ENCODE results near the gene AK5.
A peak's percentile ranks its signal among the peaks of the same experiment; 100 is the strongest.

The AK5 gene

DNA sequence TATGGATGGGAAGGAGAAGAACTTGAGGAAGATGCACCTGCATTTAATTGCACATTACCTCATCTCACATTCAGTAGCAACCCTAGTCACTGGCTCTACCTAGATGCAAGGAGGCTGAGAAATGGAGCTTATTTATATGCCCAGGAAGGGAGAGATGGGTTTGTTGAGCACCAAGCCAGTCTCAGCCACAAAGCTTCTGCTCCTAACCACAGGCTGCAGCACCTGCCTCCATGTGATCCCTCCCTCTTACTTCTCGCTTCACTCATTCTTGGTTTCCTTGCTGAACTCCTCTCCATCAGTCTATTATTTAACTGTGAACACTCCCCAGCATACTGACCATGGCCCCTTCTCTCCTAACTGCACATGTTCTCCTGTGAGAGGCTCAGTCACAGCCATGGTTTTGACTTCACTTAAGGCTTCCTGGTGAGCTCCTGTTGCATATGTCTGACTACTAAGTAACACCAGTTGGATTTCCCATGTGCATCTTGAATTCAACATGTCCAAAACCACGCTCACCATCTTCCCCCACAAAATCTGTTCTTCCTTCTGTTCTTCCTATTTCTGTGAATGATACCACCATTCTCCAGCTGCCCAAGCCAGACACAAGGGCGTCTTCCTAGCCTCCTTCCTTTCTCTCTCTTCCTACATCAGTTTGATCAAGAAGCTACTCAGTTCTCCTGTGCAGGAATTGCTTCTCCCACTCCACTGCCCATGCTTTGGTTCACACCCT, 139.8 kb downstream of the AK5 start:
- no peak for DNase-seq (ENCODE audit: low read depth, low spot score)
- H3K27ac ChIP-seq, result no peak overlapping the region

DNA sequence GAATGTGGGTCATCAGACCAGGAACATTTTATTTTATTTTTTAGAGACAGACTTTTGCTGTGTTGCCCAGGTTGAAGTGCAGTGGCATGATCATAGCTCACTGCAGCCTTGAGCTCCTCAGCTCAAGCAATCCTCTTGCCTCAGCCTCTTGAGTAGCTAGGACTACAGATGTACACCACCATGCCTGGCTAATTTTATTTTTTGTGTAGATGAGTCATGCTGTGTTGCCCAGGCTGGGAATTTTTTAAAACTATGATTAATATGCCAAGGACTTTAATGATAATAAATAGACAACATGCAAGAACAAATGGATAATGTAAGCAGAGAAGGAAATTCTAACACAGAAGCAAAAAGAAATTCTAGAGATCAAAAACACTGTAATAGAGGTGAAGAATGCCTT, 142.4 kb downstream of the AK5 start:
- H3K27ac ChIP-seq, result no peak overlapping the region
- DNase-seq (ENCODE audit: low read depth, low spot score), result no peak

DNA sequence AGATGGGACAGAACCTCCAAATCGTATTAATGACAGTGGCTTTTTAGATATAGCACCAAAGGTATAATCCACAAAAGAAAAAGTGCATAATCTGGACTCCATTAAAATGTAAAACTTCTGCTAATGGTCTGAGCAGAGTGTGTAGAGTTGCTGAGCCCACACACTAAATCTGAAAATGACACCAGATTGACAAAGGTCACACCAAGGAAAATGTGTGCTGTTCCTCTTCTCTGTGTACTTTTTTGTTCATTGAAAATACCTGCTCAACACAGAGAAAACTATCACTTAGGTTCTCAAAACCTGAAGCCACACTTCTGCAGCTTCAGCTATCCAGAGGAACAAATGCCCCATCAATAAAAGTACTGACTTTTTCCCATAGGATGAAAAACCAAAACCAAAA, 146.2 kb downstream of the AK5 start:
- no peak overlapping the region for H3K27ac ChIP-seq
- no peak for DNase-seq (ENCODE audit: low read depth, low spot score)

DNA sequence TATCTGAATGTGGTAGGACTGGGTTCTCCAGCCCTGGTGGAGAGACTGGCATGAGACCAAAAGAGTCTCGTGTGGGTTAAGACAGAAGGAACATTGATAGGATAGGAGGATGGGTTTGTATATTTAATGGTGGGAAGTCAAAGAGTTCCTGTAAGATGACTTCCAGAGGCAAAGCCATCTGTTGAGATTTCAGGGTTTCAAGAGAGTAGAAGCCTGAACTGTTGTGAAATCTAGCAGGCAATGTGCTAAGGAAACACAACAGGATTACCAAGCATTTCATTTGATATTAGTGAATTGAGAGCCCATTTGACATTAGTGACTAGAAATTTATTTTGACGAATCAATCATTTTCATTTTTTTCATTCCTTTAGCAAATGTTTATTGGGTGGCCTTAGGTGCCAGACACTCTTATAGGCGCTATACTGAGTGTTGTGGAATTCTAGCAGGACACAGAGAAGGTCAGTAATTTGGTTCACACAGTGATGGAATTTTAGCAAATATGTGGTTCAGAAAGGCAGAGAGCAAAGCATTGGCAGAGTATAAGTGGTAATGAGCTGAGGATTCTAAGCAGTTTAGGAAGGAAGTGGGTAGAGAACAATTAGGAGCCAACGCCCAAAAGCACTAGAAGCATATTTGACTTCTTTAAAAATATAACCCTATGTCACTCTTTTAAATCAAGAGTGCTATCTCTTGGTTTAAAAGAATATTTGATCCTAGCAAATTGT, 149.3 kb downstream of the AK5 start:
- no peak for DNase-seq (ENCODE audit: low read depth, low spot score)
- no peak overlapping the region for H3K27ac ChIP-seq

DNA sequence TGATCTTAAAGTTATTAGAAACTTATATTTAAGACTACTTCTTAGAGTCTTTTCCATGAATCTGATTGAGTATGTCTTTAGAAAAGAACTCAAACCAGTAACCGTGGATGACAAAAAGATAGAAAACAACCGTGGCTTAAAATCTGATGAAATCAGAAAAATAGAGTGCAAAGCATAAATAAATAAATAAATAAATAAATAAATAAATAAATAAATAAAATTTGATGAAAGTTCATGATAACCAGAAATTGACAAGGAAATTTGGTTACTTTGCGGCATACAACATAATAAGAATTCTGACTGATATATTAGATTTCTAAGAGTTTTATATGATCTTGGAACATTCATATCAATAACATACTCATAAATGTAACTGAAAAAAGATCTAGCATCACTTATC, 152.1 kb downstream of the AK5 start:
- DNase-seq (ENCODE audit: low read depth, low spot score), result no peak
- H3K27ac ChIP-seq, result no peak overlapping the region

DNA sequence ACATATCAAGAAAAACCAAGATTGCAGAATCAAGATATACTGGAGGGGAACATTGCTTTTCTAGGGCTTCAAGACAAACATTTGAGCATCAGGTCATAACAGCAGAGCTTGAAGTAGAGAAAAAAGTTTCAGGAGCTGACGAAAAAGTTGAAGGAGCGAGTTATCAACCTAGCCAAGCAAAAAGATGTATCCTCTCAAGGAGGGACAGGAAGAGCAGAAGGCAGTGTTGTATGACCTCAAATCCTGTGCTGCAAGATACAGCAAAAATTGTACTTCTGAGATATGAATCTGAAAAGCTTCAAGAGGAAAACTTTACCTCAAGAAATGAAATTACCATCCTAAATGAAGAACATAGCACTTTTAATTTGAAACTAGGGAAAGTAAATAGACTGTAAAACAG, 153.1 kb downstream of the AK5 start:
- no peak overlapping the region for H3K27ac ChIP-seq
- no peak for DNase-seq (ENCODE audit: low read depth, low spot score)

DNA sequence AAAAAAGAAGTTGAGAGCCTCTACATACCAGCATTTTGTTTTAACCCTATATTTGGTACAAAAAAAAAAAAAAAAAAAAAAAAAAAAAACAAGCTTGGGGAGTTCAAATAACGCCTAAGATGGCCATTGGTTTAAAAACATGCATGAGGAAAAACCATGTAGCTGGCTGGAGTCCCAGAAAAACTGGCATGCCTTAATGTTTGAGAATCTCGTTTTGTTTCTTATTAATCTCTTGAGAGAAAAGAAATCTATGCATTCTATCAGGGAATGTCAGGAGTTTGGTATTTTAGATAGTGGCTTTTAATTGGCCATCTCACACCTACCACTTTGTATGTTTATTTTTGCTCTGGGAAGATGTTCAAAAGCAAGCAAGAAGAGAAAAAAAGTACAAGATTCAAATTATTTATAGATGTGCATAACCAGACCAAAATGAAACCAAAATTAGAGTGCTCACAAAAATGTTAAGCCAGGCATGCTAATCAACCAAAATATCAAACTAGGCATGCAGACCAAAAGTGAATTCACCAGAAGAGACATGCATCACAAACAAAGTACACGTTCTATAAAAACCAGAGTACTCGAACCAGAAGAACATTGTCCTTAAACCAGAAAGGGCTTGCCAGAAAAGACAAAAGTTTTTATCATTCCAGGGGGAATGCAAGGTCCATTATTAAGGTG, 156.6 kb downstream of the AK5 start:
- H3K27ac ChIP-seq, result no peak overlapping the region
- DNase-seq (ENCODE audit: low read depth, low spot score), result no peak

DNA sequence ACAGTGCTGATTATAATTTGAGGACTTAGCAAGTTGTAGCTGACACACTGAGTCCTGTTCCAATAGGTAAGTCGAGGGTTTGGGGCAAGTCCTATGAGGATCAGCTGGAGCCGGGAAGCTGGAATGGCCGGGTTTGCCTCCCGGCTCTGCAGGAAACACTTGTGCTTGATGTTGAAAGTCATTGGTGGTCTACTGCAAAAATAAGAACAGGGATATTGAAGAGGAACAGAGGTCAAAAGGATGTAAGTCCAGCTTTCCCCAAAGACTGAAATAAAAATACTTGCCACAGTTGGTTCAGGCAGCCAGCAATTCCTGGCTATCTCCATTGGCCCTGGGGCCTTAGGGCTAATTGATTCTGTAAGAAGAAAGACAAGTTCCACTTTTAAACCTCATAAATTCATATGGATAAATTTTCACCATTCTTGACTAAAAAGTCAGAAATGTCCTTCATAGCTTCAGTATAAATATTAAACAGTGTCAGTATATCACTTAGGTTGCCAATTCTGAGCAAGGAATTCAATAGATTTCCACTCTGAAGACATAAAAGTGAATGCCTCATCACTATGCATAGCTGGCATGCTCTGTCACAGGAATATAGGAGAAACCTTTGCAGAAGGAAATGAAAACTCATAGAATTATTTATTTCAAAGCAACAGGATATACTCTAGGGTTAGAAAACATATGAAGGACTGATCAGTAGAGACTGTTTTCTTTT, 165.2 kb downstream of the AK5 start:
- DNase-seq (ENCODE audit: low read depth, low spot score), result no peak
- no peak overlapping the region for H3K27ac ChIP-seq

DNA sequence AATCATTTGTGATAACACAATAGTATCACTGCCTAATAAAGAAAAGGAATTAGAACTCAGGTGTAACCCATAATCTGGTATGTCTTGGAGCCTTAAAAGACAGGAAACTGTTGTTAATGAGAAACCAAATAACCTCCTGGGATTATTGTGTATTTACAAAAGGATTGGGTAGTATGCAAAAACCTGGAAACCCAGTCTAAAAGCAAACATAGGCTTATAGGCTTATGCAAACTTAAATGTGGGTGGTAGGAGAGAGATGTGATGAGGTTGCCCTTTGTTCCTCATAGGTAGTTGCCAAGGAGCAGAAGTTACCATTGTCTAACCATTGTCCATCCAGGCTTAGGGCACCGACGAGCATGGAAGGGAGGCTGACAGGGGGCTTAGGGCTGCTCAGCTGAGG, 165.8 kb downstream of the AK5 start:
- no peak overlapping the region for H3K27ac ChIP-seq
- peak; percentile 8 for DNase-seq (ENCODE audit: low read depth, low spot score)

DNA sequence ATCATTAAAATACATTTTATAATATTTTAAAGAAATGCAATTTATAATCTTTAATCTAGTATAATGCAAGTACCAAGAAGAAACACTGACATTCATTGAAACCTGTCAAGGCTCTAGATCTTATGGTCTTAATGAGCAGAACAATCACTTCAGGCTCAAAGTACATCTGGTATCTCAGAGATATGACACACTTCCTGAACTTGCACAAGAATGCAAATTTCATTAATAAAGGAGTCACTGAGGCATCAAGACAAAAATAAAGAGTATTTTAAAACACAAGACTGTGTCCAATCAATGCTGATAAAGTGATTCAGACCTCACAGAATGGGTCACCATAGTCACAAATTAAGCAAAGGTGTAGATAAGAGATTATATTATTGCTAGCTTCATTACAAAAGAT, 178.1 kb downstream of the AK5 start:
- DNase-seq (ENCODE audit: low read depth, low spot score), result no peak
- no peak overlapping the region for H3K27ac ChIP-seq

DNA sequence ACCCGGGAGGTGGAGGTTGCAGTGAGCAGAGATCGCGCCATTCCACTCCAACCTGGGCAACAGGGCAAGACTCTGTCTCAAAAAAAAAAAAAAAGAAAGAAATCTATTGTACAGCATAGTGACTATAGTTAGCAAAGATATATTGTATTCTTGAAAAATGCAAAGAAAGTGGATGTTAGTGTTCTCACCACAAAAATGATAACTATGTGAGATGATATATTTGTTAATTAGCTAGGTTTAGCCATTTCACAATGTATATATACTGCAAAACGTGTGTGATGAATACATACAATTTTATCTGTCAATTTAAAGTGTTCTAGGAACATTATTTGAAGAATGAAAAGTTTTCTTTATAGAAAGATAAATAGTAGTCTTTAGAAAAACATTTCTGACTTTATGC, 179.9 kb downstream of the AK5 start:
- H3K27ac ChIP-seq, result no peak overlapping the region

DNA sequence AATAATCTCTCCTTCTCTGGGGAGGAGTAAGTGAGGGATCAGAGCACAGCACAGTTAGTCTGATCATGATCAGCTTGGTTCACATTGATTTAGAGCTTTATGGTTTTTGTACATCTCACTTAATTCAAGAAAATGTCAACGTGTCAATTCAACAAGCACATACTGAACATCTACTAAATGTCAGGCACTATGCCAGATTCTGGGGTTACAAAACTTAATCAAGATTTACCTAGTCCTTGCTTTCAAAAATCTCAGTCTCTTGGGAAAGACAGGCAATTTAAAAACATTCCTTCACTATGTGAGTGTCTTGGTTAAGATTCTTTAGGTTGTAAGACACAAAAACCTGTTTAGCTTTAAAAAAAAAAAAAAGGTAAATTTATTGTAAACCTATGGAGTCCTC, 181.4 kb downstream of the AK5 start:
- no peak for DNase-seq (ENCODE audit: low read depth, low spot score)

More for the DNA sequence above, 179.9 kb downstream of the AK5 start:
- no peak for DNase-seq (ENCODE audit: low read depth, low spot score)

DNA sequence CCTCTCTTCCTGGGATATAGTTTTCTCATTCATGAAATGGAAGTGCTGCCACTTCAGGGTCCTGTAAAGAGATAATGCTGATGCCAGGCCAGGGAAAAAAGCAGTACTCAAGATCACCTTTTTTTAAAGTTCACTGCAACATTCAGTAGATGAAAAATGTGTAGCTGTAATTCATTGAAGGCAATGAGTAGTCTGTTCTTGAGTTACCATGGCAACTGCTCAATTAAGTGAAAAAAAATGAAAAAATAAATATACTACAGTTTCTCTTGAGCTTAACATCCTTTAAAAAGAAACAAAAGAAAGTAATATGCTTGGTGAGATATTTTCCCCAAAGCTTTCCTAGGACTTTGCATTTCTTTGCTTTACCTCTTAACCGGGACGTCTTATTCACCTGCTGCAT, 183.3 kb downstream of the AK5 start:
- no peak for DNase-seq (ENCODE audit: low read depth, low spot score)
- no peak overlapping the region for H3K27ac ChIP-seq

More for the DNA sequence above, 181.4 kb downstream of the AK5 start:
- no peak overlapping the region for H3K27ac ChIP-seq

DNA sequence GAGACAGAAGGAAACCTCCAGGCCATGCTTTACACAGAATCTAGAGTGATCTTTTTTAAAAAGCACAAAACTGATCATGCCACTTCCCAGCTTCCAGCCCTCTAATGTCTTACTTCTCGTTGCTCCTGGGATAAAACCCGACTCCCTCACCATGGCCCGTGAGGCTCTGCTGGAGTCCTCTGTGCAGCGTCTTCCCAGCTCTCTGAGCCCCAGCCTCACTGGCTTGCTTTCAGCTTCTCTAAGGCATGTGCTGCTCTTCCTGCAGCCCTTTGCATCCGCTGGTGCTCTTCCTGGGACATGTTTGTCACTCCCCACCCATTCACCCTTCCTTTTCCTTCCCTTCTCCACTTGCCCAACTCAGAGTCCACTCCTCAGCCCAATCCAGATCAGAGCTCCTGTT, 184.1 kb downstream of the AK5 start:
- no peak overlapping the region for H3K27ac ChIP-seq
- DNase-seq (ENCODE audit: low read depth, low spot score), result no peak

DNA sequence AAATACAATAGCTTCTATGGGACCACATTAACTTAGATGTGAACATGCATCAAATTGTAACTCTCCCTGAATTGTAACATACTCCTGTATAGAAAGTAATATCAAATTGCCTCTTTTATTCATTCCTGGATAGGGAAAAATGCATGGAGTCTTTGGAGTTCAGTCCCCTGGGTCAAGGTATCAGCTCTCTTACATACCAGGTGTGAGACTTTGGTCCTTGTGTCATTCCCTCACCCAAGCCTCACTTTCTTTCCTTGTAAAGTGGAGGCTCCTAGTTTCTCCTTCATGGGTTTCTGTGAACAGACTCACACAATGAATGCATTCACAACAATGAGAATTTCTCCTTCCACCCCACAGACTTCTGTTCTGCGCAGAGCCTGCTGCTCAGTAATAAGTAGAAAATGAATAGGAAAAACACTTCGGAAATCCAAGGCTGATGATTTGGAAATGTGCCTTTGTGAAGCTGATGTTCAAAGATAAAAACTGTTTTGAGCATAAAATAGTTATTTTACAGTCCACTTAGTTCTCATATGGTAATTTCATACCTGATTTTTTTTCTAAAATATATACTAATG, 185.3 kb downstream of the AK5 start:
- H3K27ac ChIP-seq, result no peak overlapping the region
- no peak for DNase-seq (ENCODE audit: low read depth, low spot score)

DNA sequence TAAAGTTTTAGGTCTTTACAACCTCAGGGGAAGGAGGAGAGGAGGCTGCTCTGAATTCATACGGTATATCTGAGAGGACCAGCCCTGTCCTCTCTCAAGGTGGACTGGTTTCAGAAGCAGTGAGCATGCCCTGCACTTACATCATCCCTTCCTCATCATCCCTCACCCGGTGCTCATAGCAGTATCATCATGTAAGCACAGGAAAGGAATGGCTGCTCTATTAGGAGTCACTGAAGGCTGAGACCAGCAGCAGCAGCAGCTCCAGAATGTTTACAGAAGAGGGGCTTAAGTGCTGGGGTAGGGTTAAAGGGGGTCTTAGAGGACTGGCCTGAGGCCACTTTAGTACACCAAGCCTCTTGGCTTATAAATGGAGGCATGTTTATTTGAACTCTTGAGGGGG, 185.9 kb downstream of the AK5 start:
- no peak for DNase-seq (ENCODE audit: low read depth, low spot score)
- no peak overlapping the region for H3K27ac ChIP-seq

DNA sequence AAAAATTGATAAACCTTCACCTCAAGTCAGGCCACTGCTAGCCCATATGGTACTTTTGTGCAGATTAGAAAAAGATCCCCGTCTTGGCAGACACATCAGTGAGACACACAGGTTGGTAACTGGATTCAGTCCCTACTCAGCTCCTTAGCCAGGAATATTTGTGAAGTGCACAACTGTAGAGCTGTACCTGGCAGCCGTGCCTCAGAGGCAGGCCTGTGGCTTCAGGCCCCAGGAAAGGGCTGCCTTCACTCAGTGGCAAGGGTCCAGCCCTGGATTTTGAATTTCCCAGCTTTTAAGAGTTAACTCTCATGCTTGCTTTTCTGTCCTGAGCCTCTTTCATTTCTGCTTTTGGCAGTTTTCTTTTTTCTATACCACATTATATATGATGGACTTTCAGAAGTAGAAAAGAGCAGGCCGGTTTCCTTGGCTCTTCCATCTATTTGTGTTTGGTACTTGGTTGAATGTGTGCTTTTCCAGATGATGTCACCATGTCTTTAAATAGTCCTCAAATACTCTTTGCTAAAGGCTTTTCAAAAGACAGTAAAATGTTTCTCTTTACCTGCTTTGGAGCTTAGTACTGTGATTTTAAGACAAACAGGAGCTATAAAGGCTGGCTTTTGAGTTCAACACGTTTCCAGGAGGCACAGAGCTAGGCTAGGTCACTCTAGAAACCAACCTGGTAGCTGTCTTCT, 186.6 kb downstream of the AK5 start:
- H3K27ac ChIP-seq, result no peak overlapping the region
- DNase-seq (ENCODE audit: low read depth, low spot score), result no peak

DNA sequence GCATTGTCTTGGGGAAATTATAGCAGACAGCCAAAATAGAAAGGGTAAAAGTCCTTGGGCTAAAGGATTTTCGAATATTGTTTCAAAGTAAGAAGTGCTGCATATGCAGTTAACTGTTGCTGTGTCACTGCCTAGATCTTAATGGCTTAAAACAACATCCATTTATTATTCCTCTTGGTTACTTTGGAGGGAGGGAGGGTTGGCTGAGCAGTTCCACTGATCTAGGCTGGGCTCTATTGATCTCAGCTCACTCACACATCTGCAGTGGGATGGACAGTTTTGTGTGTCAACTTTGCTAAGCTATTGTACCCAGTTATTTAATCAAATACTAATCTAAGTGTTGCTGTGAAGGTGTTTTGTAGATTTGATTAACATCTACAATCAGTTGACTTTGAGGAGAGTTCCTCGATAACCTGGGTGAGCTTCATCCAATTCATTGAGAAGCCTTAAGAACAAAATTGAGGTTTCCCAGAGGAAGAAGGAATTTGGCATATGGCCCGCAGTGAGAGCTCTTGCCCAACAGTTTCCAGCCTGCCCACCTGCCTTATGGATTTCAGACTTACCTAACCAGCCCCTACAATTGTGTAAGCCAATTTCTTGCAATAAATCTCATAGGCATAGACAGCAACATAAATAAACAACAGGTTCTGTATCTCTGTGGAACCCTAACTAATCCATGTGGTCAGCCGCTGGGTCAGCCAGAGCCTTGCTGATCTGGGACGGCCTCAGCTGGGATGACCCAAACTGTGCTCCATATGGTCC, 187.3 kb downstream of the AK5 start:
- no peak overlapping the region for H3K27ac ChIP-seq
- DNase-seq (ENCODE audit: low read depth, low spot score), result no peak

DNA sequence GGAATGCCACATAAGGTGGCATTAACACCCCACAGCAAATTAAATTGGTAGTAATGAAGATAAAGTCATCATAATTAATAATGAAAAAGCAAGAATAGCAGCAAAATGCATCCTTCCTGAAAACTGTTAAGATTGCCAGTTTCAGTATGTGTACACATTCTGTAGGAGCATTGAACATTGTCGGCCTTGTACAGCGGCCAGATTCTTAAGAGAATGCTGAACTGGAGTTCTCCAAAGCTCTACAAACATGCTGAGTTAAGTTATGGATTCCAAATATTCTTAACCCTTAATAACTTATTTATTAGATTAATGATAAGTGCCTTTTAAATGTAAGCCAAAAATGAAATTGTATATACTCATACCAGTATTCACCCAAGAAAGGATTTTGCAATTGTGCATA, 189.9 kb downstream of the AK5 start:
- no peak overlapping the region for H3K27ac ChIP-seq
- DNase-seq (ENCODE audit: low read depth, low spot score), result no peak

All from epithelial cell of prostate (primary cell).